Measurements from ENCODE around the gene ALG14.

Gene ALG14

GRCh38 chr1:94980582-94981574, 91.9 kb downstream of the ALG14 start:
- DNase-seq (ENCODE audit: low spot score) = no peak

GRCh38 chr1:94979656-94980581, 92.8 kb downstream of the ALG14 start:
- no peak for DNase-seq (ENCODE audit: low spot score)

DNA sequence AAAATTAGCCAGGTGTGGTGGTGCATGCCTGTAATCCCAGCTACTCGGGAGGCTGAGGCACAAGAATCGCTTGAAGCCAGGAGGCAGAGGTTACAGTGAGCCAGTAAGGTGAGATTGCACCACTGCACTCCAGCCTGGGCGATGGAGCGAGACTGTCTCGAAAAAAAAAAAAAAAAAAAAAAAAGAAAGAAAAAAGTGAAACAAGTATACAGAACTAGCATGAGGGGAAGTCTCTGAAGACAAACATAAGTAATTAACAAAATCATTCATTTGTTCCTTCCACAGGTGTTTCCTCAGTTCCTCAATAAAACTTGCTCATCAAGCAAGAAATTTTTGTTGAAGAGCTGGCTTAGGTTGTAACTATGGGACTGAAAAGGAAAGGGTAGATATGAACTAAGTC, 93.6 kb downstream of the ALG14 start:
- no peak for DNase-seq (ENCODE audit: low spot score)

- DNase-seq (ENCODE audit: low spot score) = no peak
These were observed 94.3 kb downstream of the ALG14 start for GRCh38 chr1:94978401-94978800.

DNA sequence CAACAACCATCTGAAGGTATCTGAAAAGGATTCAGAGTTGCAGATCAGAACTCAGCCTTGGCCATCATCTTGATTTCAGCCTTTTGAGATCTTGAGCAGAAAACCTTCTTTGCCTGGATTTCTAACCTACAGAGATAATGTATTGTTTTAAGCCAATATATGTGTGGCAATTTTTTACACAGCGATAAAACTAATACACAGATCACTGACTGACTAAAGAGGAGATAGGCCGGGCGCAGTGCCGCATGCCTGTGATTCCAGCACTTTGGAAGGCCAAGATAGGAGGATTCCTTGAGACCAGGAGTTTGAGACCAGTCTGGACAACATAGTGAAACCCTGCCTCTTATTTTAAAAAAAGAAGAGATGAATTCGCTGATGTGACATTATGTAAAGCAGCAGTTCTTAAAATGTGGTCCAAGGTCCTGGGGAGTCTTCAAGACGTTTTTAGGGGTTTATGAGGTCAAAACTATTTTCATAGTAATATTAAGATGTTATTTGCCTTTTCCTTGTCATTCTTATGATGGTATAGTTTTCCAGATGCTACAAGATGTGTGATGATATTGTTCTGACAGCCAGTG, 95.7 kb downstream of the ALG14 start:
- no peak for DNase-seq (ENCODE audit: low spot score)

DNA sequence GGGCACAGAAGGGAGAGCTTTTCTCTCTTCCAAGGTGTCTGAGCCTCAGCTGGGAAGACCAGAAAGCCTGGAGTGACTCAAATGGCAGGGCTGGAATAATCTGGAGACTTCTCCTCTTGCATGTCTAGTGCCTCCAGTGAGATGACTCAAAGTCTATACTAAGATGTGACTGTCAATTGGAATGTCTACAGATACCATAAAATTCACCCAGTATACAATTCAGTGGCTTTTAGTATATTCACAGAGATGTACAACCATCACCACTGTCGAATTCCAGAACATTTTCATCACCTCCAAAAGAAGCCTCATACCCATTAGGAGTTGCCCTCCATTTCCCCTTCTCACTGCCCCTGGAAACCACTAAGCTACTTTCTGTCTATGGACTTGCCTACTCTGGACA, 97.9 kb downstream of the ALG14 start:
- DNase-seq (ENCODE audit: low spot score) = no peak

GRCh38 chr1:94974241-94974640, 98.5 kb downstream of the ALG14 start:
- no peak for DNase-seq (ENCODE audit: low spot score)

DNA sequence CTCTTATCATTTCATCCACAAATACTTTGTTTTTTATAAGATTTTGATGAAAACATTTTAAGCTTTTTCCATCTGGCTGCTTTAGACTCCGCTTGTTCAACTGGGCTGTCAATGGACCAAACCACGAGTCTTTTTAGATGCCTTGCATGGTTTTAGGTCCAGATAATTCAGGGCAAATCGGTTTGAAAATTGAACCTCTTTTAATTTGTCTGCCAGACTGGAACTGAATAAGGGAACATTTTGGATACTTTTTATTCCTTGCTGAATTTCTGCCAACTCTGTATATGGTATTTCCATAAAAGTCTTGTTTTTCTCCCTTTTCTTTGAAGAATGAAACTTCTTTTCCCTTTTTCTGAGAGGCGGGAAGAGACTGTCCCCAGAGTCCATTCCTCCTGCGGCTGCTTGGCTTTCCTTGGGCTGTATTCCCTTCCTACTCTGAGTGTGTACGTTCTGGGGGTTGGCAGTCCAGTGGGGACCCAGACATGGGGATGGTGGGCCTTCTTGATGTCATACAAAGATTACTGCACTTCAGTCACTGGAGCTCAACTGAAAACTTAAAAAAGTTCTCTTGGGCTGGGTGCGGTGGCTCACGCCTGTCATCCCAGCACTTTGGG, 99.3 kb downstream of the ALG14 start:
- DNase-seq (ENCODE audit: low spot score) = no peak

DNA sequence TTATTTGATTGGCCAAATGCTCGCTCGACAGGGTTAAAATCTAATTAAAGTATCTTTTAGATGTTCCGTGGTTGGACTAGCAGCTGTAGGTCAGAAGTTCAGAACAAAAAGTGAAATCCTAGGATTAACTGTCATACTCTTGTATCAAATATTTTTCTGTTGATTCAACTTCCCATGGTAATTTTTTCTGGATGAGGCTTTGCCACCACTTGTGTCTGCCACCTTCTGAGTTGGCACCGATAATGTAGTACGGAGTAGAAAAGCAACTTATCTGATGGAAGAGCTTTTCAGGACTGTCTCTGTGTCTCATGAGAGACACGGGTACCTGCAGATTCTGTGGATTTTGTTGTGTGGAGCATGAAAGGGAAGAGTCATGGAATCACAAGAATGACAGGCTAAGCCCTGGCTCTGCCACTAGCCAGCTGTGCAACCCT, 101.2 kb downstream of the ALG14 start:
- no peak for DNase-seq (ENCODE audit: low spot score)

DNA sequence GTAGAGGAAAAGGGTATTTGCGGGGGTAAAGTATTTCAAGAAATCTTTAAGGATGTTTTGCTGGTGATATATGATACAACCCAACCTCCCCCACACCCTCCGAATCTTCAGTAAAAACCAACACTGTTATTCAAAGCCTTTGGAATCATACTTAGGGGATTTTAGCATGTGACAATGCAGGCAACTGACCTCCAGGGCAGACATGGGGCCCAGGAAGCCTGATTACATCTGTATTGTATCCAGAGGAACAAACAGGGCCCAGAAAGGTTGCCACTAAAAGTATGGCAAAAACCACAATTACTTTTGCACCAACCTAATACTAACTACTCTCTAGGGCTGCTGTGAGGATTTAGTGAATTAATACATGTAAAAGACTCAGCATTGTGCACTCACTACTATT, 102.0 kb downstream of the ALG14 start:
- DNase-seq (ENCODE audit: low spot score) = no peak

- no peak for DNase-seq (ENCODE audit: low spot score)
These were observed 103.6 kb downstream of the ALG14 start for GRCh38 chr1:94969137-94969536.

GRCh38 chr1:94966033-94966432, 106.7 kb downstream of the ALG14 start:
- no peak for DNase-seq (ENCODE audit: low spot score)

DNA sequence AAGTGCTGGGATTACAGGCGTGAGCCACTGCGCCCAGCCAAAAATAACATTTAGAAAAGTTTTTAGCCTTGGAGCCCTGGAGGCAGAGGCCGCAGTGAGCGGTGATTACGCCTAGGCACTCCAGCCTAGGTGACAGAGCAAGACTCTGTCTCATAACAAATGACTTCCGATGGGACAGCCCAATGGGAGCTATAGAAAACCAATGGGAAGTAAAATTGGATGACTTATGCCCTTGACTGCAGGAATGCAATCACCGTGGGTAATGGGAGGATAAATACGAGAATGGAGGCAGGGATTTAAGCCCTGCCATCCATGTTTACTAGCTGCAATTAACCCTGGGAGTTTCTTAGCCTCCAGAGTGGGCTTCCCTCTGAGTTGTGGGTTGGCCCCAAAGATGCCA, 108.9 kb downstream of the ALG14 start:
- DNase-seq (ENCODE audit: low spot score) = no peak

- no peak for DNase-seq (ENCODE audit: low spot score)
These were observed 110.1 kb downstream of the ALG14 start for GRCh38 chr1:94962409-94963265.

GRCh38 chr1:94961988-94962387, 110.8 kb downstream of the ALG14 start:
- DNase-seq (ENCODE audit: low spot score) = no peak

DNA sequence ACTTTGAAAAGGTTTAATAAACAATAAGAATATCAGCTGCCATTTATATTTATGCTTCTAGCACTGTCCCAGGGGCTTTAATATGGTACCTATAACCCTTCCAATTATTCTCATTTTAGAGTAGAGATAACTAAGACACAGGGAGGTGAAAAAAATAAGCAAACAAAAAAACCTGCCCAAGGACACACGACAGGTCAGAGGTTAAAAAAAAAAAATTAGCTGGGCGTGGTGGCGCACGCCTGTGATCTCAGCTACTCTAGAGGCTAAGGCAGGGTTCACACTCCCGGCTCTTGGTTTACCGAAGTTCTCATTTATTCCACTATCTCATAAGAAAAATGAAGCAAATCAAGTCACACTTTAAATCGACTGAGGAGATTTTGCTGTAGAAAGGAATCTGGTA, 111.2 kb downstream of the ALG14 start:
- DNase-seq (ENCODE audit: low spot score) = no peak

DNA sequence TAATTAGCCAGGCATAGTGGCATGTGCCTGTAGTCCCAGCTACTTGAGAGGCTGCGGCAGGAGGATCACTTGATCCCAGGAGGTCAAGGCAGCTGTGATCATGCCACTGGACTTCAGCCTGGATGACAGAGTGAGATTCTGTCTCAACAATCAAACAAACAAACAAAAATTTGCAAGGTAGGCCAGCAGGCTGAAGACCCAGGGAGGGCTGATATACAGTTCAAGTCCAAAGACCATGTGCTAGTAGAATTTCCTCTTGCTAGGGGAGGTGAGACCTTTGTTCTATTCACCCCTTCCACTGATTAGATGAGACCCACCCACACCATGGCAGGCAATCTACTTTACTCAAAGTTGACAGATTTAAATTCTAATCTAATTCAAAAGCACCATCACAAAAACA, 114.7 kb downstream of the ALG14 start:
- no peak for DNase-seq (ENCODE audit: low spot score)

DNA sequence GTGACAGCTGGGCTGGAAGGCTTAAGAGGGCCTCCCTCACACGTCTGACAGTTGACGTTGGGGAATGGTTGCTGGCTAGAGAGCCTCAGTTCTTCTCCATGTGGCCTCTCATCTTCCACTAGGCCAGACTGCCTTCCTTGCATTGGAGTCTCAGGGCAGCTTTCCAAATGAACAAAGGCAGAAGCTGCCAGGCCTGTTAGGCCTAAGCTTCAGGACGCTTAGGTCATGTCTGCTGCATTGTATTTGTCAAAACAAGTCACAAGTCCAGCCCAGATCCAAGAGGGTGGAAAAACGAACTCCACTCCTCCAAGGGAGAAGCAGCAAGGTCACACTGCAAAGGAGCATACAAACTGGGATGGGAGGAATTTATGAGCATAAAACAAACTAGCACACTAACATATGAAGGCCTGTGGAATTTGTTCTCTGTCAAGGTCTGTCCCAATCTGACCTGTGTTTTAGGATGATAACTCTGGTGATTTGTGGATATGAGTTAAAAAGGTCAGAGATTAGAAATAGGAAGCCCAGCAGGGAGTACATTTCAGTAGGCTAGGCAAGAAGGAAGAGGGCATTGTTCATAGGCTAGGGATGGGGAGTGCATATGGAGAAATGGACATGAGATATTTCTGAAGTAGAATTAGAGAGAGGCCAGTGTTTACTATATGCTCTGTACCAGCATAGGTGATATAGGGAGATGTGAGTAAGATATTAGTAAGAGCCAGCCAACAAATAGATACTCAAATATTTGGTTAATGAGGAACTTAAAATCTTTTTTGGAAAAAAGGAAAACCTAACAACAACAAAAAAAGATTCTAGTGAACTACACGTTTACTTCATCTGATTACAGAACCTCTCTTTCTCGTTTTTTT, 116.8 kb downstream of the ALG14 start:
- DNase-seq (ENCODE audit: low spot score) = no peak

DNA sequence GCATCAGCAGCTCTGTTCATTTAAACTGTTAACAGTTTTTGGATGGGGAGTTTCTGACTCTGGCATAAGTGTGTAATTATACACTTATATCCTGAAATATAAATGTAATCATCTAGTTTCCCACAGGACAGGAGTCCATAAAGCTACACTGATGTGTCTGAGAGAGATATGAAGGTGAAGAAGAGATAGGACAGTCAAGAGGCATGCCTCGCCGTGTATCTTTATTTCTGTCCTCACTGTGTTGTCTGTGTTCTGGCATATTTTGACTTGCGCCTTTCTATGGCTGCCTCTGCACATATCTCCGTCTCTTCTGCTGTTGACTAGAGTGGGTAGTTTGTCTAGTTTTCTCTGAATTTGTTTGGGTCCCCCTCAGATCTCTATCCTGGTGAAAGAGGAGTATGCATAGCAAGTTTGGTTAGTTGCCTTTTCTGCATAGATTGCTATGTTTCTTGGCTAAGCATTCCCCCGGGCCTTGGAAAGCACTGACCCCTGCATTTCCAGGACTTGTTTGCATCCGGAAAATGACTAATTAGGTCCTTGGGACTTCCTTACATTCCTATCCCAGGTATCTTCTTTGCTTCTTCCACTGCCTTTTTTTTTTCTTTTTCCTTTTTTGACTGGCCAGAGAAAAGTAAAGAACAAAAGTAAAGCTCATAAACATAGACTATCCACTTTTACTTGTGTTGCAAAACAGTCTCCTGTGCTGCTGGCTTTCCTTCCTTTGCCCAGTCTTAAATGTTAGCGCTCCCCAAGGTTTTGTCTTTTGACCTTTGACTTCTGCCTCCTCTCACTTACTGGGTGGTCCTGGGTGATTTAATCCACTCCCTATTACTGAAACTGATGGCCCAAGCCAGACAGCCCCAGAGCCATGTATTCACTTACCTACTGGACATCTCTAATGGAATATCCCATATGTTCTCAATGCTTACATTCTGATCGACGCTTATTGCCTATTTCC, 118.2 kb downstream of the ALG14 start:
- DNase-seq (ENCODE audit: low spot score) = no peak
